ENCODE results near the gene NUPR1. TPM values are rescaled to one million over a fixed set of nuclear protein-coding genes. Genes with fewer than 3 reads are reported as not detected.
A peak's percentile ranks its signal among the peaks of the same experiment; 100 is the strongest.

NUPR1 gene
- polyA plus RNA-seq, 2 of the 4 experiments (the other 2 are of a cell fraction): 29.3 to 47.8 TPM

GRCh38 chr16:28542646-28543045, 3.9 kb upstream of the NUPR1 start:
- no peak for DNase-seq (ENCODE audit: low read depth in 1 of 2, low spot score in 1 of 2)
- no peak for ATAC-seq
- H3K4me1 ChIP-seq: peaks cover 27% of the 10 kb centered on the region
- no peak overlapping the region for H3K4me3 ChIP-seq
- no peaks in the 10 kb centered on the region for H3K9me3 ChIP-seq
- ChIA-PET POLR2A (no interaction called here), CTCF (interaction anchor here (0.6 to 2.9 kb wide), 4 partner anchors 8 to 265 kb away, joined by 3 to 9 read pairs (median 6); no protein-coding TSS in a partner anchor)
- no peak for FAIRE-seq
- TF ChIP-seq MAFK (IDR thresholded peaks at IDR 0.05; ENCODE audit: partially characterized antibody): no peak
- no peak for TF ChIP-seq ZNF302 (CRISPR knock-in tag; IDR thresholded peaks at IDR 0.05)
- TF ChIP-seq KDM5A (IDR thresholded peaks at IDR 0.05): no peak
- H3K27ac ChIP-seq: peak overlapping the region in 1 of 2 experiments; percentile 9; a peak in 1 of 6 replicates
- 97% methylated on average over 7 of the region's 7 CpGs for WGBS (ENCODE audit: missing lambda C conversion rate)
- H3K4me2 ChIP-seq: no peak overlapping the region

GRCh38 chr16:28540346-28540745, 1.6 kb upstream of the NUPR1 start:
- no peaks in the 10 kb centered on the region for H3K9me3 ChIP-seq
- DNase-seq (ENCODE audit: low read depth in 1 of 2, low spot score in 1 of 2): no peak
- ChIA-PET POLR2A (no interaction called here), CTCF (interaction anchor here (1.1 to 1.7 kb wide), 3 partner anchors 9 to 222 kb away, joined by 3 to 9 read pairs (median 6); partner anchors contain the start of gene SGF29)
- 95% methylated on average over 3 of the region's 3 CpGs for WGBS (ENCODE audit: missing lambda C conversion rate)
- ATAC-seq: no peak
- H3K4me1 ChIP-seq: peaks cover 30% of the 10 kb centered on the region
- H3K4me3 ChIP-seq: no peak overlapping the region
- H3K27ac ChIP-seq: peak overlapping the region in 1 of 2 experiments; percentile 91; a peak in 3 of 6 replicates
- H3K4me2 ChIP-seq: no peak overlapping the region
- no peak for TF ChIP-seq SREBF2 (IDR thresholded peaks at IDR 0.05)
- no peak for FAIRE-seq

DNA sequence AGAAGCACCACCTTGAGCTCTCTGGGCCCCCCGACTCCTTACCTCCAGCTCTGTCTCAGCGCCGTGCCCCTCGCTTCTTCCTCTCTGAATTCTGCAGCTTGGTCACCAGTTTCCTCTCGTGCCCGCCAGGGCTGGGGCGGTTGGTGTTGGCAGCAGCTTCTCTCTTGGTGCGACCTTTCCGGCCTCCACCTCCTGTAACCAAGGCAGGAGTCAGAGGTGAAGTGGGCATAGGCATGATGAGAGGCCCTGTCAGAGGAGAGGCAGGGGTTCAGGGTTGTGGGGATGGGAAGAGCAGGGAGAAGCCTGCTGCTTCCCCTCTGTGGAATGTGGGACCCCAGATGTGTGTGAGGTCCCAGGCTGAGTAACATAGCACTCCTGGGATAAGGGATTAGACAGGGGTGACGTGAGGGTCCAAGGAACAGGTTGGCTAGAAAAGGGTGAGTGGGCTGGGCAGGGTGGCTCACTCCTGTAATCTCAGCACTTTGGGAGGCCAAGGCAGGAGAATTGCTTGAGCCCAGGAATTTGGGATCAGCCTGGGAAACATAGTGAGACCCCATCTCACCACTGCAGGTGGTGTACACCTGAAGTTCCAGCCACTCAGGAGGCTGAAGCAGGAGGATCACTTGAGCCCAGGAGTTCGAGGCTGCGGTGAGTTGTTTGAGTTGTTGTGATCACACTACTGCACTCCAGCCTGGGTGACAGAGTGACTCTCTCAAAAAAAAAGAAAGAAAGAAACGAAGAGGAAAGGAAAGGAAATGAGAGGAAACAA, 626 bp downstream of the NUPR1 start:
- FAIRE-seq: no peak
- ChIA-PET CTCF (interaction anchor here (1.4 kb wide), 1 partner anchor 12 kb away, joined by 3 read pairs; no protein-coding TSS in a partner anchor), POLR2A (no interaction called here)
- H3K4me3 ChIP-seq: peak overlapping the region; percentile 41
- no peak for TF ChIP-seq E2F6 (IDR thresholded peaks at IDR 0.05; ENCODE audit: borderline replicate concordance, low read depth)
- no peak for TF ChIP-seq NPAS2 (CRISPR knock-in tag; IDR thresholded peaks at IDR 0.05; ENCODE audit: borderline replicate concordance)
- TF ChIP-seq SMC3 (IDR thresholded peaks at IDR 0.05): no peak
- no peak for TF ChIP-seq SREBF2 (IDR thresholded peaks at IDR 0.05)
- no peak for TF ChIP-seq ZSCAN20 (CRISPR knock-in tag; IDR thresholded peaks at IDR 0.05)
- TF ChIP-seq MYC (IDR thresholded peaks at IDR 0.05; ENCODE audit: borderline replicate concordance, low read length): no peak
- no peak for TF ChIP-seq ELK1 (IDR thresholded peaks at IDR 0.05; ENCODE audit: low read depth, low read length)
- no peaks in the 10 kb centered on the region for H3K9me3 ChIP-seq
- no peak; a peak in 1 of 6 replicates for ATAC-seq
- peak overlapping the region; percentile 87 to 91 for H3K27ac ChIP-seq
- peaks cover 31% of the 10 kb centered on the region for H3K4me1 ChIP-seq
- DNase-seq (ENCODE audit: low read depth in 1 of 2, low spot score in 1 of 2): no peak
- 90% methylated on average over 13 of the region's 13 CpGs for WGBS (ENCODE audit: missing lambda C conversion rate)
- peak overlapping the region; percentile 74 for H3K4me2 ChIP-seq

DNA sequence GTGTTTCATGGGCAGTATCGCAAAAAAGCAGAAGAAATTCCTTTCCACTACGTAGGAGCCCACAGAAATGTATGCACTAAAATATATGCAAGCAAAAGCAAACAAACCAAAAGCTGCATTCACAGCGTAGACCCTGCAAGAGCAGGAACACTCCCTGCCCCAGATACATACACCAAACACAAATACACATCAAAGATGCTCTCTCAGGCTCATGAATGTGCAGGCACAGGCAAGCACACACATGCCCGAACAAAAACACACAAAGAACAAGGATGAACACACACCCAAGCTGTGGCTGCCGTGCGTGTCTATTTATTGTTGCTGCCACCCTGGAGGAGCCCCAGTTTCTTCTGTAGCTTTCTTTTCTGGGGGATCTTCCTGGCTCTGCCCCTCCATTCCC, 1.7 kb downstream of the NUPR1 start:
- 83% methylated on average over 6 of the region's 6 CpGs for WGBS (ENCODE audit: missing lambda C conversion rate)
- peaks cover 37% of the 10 kb centered on the region for H3K4me1 ChIP-seq
- peak overlapping the region in 1 of 2 experiments; percentile 91; a peak in 3 of 6 replicates for H3K27ac ChIP-seq
- FAIRE-seq (no peak), ATAC-seq (no peak), DNase-seq (ENCODE audit: low read depth in 1 of 2, low spot score in 1 of 2) (no peak)
- TF ChIP-seq ELK1 (IDR thresholded peaks at IDR 0.05; ENCODE audit: low read depth, low read length): no peak
- no peak for TF ChIP-seq BCL3 (IDR thresholded peaks at IDR 0.05)
- TF ChIP-seq HDAC2 (IDR thresholded peaks at IDR 0.05): no peak
- no peak for TF ChIP-seq ESRRA (IDR thresholded peaks at IDR 0.05; ENCODE audit: borderline replicate concordance, low read length)
- TF ChIP-seq KDM5A (IDR thresholded peaks at IDR 0.05): no peak
- TF ChIP-seq CEBPB (IDR thresholded peaks at IDR 0.05): no peak
- peak overlapping the region; percentile 41; the same call in 1 of the 3 replicates for H3K4me3 ChIP-seq
- no peaks in the 10 kb centered on the region for H3K9me3 ChIP-seq
- POLR2A ChIA-PET: no interaction called here
- CTCF ChIA-PET: interaction anchor here (0.7 kb wide), 1 partner anchor 13 kb away, joined by 3 read pairs; no protein-coding TSS in a partner anchor
- peak overlapping the region; percentile 74 for H3K4me2 ChIP-seq

All from A549 (cell line).